Kidney (tissue), 14 donors: ENCODE data around the gene IPPK. TPM values are rescaled to one million over a fixed set of nuclear protein-coding genes. Genes with fewer than 3 reads are reported as not detected.
A peak's percentile ranks its signal among the peaks of the same experiment; 100 is the strongest.

Source experiments
- DNase-seq, 5 donors: peaks; one replicate each; pipeline ENCODE4 v3.0.0-alpha.2; 2013 to 2020
- FAIRE-seq: peaks from 2 replicates; lab custom pipeline; 2012; peaks lifted over from hg19 to GRCh38; lab: Jason Lieb, UNC
- H3K27ac ChIP-seq, 2 donors: one replicate each; pipeline ENCODE4 v1.7.0; 2013; ENCODE audit warnings: low read depth in 2 of 2, low read length in 2 of 2, inconsistent platforms in 1 of 2
- H3K27me3 ChIP-seq: one replicate; pipeline ENCODE4 v1.7.1; 2013; ENCODE audit warnings: low read length, inconsistent platforms; ENCODE audit not compliant: control insufficient read depth, insufficient read depth
- H3K36me3 ChIP-seq, 3 donors: one replicate each; pipeline versions ENCODE4 v1.7.0 to v1.7.1; 2013; ENCODE audit warnings: low read length in 3 of 3, control low read depth in 1 of 3, inconsistent platforms in 1 of 3; ENCODE audit not compliant: insufficient read depth in 3 of 3, control insufficient read depth in 2 of 3
- H3K4me1 ChIP-seq, 3 donors: one replicate each; pipeline versions ENCODE4 v1.7.0 to v1.7.1; 2013; ENCODE audit warnings: low read length in 3 of 3, inconsistent platforms in 1 of 3, low read depth in 1 of 3; ENCODE audit not compliant: control insufficient read depth in 2 of 3, insufficient read depth in 2 of 3
- H3K4me3 ChIP-seq, 3 donors: one replicate each; pipeline versions ENCODE4 v1.7.0 to v1.8.1; 2013; ENCODE audit warnings: low read length in 3 of 3, control low read depth in 1 of 3, inconsistent platforms in 1 of 3
- H3K9ac ChIP-seq, 3 donors: one replicate each; pipeline versions ENCODE4 v1.7.0 to v1.7.1; 2013; ENCODE audit warnings: low read length in 3 of 3, control low read depth in 1 of 3, inconsistent platforms in 1 of 3
- H3K9me3 ChIP-seq, 3 donors: one replicate each; pipeline versions ENCODE4 v1.7.0 to v1.7.1; 2013; ENCODE audit warnings: low read length in 3 of 3, control low read depth in 1 of 3, inconsistent platforms in 1 of 3; ENCODE audit not compliant: control insufficient read depth in 2 of 3, insufficient read depth in 1 of 3
- intact Hi-C: fragments of 100-400 bp; cut with DNase I; formaldehyde crosslinking; loops from one replicate; pipeline ENCODE4 v1.11.1; 2022
- polyA plus RNA-seq: library from polyadenylated mRNA; stranded (reverse); fragments of 350-450 nt; fragmentation: Illumina TruSeq; extraction: RNeasy Lipid Tissue Mini Kit (QIAGEN cat#74804); gene quantifications from one replicate; pipeline ENCODE4 v1.2.3, GENCODE V29; 2014; ENCODE audit warnings: low read depth, low replicate concordance; ENCODE audit not compliant: insufficient read depth
- total RNA-seq: library from RNA; stranded (reverse); fragmentation: NEBNext Ultra II Directional; extraction: Animal tissue kit (Norgen Biotek cat#: 25700); gene quantifications from one replicate; pipeline ENCODE4 v1.2.1, GENCODE V29; 2021
- TF ChIP-seq, protein P1 (sequence below): IDR thresholded peaks from 3 replicates; pipeline ENCODE4 v1.5.1; 2012; ENCODE audit warnings: mild to moderate bottlenecking, moderate library complexity, borderline replicate concordance; ENCODE audit not compliant: insufficient read depth; ENCODE audit errors: extremely low read depth
- donor health status: control.
- donor health status: control.
- donor health status: control.
- donor health status: control.
- donor health status: control.
- donor health status: DM: yes; HTN: yes; CAD: no.
- donor health status: Normal renal cell carcinoma (clear cell type).

The IPPK gene
- total and polyA plus RNA-seq, 2 donors from 2014 or later, result 7.3 to 10.2 TPM

DNA sequence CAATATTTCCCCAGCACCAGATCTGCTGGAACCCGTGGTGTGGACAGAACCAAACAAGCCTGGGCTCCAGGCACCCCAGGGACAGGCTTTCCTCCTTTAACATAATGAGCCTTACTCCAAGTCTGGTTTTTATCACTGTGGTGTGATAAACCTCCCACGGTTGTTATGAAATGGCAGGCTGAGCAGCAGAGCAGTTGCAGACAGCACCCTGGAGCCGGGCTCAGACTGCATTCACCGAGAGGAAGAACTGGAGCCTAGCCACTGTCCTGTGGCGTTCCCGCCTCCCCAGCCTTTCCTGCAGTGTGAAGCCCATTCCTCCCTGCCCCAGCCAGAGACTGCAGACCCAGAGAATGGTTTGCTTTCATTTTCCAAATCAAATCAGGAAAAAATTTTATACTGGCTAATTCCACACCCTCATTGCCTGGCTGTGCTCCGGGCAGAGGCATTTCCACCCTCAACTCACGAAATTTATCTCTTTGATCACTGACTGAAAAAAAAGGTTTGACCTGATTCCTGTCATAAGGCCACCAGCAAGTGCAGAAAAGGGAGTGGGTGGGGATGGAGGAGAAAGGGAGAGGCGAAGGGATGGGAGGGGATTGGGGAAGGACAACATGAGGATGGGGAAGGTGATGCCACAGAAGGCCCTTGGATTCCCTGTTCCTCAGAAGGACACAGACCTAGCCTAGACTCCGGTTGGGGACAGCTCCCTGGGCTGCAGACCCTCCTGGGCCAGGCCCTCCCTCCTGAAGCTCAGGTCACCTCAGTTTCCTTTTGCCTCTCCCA is 18.9 kb downstream of the IPPK start:
- peaks cover 0 to 20% (median 13%) of the 10 kb centered on the region in 3 donors for H3K36me3 ChIP-seq
- TF ChIP-seq, protein P1, sequence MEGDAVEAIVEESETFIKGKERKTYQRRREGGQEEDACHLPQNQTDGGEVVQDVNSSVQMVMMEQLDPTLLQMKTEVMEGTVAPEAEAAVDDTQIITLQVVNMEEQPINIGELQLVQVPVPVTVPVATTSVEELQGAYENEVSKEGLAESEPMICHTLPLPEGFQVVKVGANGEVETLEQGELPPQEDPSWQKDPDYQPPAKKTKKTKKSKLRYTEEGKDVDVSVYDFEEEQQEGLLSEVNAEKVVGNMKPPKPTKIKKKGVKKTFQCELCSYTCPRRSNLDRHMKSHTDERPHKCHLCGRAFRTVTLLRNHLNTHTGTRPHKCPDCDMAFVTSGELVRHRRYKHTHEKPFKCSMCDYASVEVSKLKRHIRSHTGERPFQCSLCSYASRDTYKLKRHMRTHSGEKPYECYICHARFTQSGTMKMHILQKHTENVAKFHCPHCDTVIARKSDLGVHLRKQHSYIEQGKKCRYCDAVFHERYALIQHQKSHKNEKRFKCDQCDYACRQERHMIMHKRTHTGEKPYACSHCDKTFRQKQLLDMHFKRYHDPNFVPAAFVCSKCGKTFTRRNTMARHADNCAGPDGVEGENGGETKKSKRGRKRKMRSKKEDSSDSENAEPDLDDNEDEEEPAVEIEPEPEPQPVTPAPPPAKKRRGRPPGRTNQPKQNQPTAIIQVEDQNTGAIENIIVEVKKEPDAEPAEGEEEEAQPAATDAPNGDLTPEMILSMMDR, result no peak
- no peaks in the 10 kb centered on the region for H3K27me3 ChIP-seq
- peaks cover 0 to 4% (median 0%) of the 10 kb centered on the region in 3 donors for H3K4me1 ChIP-seq
- no peak overlapping the region for H3K27ac ChIP-seq
- intact Hi-C loops, result no loop called here
- FAIRE-seq (no peak), DNase-seq (peak in 2 of 5 donors; percentile 19 to 61)
- peaks cover 0 to 1% (median 0%) of the 10 kb centered on the region in 3 donors for H3K9me3 ChIP-seq
- no peak overlapping the region for H3K9ac ChIP-seq
- no peak overlapping the region for H3K4me3 ChIP-seq

GRCh38 chr9:92650296-92650695 is 19.6 kb downstream of the IPPK start:
- Histone ChIP-seq H3K27me3 (no peaks in the 10 kb centered on the region), H3K27ac (no peak overlapping the region), H3K4me1 (no peaks in the 10 kb centered on the region), H3K9ac (no peak overlapping the region), H3K36me3 (peaks cover 0 to 22% (median 13%) of the 10 kb centered on the region in 3 donors), H3K9me3 (peaks cover 0 to 3% (median 0%) of the 10 kb centered on the region in 3 donors), H3K4me3 (no peak overlapping the region)
- TF ChIP-seq, protein P1, result no peak
- intact Hi-C loops, result no loop called here
- FAIRE-seq (no peak), DNase-seq (peak in 1 of 5 donors; percentile 7)

DNA sequence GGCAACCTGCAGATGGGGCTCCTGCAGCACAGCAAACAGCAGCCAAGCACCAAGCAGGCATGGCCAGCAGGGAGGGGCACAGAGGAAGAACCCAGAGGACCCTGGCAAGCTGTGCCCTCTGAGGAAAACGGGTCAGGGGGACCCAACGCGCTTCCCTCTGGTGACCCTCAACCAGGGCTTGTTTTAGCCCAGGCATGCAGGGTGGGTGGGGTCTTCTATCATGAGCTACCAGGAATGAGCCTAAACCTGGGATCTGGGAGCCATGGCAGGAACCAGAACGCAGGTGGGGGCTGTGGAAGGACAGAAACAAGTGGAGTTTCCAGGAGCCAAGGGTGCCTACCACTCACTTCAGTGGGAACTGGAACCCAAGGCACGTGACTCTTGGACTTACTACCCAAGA is 20.9 kb downstream of the IPPK start:
- Histone ChIP-seq H3K27me3 (no peaks in the 10 kb centered on the region), H3K4me1 (no peaks in the 10 kb centered on the region), H3K27ac (no peak overlapping the region), H3K4me3 (no peak overlapping the region), H3K9ac (no peak overlapping the region), H3K36me3 (peaks cover 0 to 19% (median 18%) of the 10 kb centered on the region in 3 donors), H3K9me3 (peaks cover 0 to 3% (median 0%) of the 10 kb centered on the region in 3 donors)
- intact Hi-C loops, result no loop called here
- FAIRE-seq, result no peak
- TF ChIP-seq, protein P1, result no peak
- DNase-seq, result peak in 1 of 5 donors; percentile 26
